ENCODE measurements around the gene ZNF521.

GRCh38 chr18:25291150-25291549 is 60.8 kb downstream of the ZNF521 start:
- TF ChIP-seq CTCF (IDR thresholded peaks at IDR 0.05), result no peak
- no peak for TF ChIP-seq POLR2A (IDR thresholded peaks at IDR 0.05)
- no peak for TF ChIP-seq EP300 (IDR thresholded peaks at IDR 0.05)
